Measurements from ENCODE around the gene TERC.

- TF ChIP-seq CTCF (IDR thresholded peaks at IDR 0.05; ENCODE audit: poor library complexity, severe bottlenecking) (no peak), RAD21 (conservative IDR thresholded peaks at IDR 0.05) (no peak), SMC3 (conservative IDR thresholded peaks at IDR 0.05; ENCODE audit: poor library complexity) (no peak), MXI1 (conservative IDR thresholded peaks at IDR 0.05; ENCODE audit: poor library complexity, severe bottlenecking) (no peak)
Measured at GRCh38 chr3:169755488-169755887, 9.4 kb downstream of the TERC start.
